HG03457 (cell line): Measurements from ENCODE around the gene UNC5C.
"Not testable (repeated sequence)": the region's sequence is repeated elsewhere in the genome, so short reads cannot be mapped to it uniquely, and the experiment has no call there.

Experiments
- ATAC-seq: cut with Tn5 transposase; IDR thresholded peaks from one replicate; pipeline ENCODE4 v1.9.1; 2021; ENCODE audit warnings: moderate number of reproducible peaks; ENCODE audit not compliant: unreplicated experiment

UNC5C gene

DNA sequence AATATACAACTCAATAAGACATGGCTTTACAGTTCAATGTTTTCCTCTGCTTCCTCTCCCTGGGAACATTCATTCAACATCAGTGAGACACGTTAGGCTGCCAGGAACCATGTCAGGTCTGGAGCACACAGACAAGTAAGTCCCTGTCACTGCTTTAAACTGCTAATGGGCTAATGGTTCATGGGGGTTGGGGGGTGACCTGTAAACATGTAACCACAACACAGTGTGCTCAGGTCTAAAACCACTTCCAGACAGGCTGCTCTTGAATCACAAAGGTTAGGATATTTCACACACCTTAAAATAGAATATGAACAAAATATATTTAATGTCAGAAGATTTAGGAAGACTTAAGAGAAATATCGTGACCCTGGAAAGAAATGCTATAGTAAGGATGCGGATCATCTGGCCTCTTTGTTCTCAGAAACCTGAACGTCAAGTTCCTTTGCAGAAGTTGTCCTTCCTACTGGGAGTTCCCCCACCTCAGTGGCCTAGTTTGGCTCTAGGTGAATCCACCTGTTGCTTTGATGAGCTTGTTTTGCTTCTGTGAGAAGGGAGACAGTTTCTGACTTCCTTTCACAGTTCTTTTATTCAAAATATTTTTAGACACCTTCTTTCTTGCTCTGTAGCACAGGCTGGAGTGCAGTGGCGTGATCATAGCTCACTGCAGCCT is 359.9 kb downstream of the UNC5C start:
- ATAC-seq, result no peak

- ATAC-seq, result no peak
These were observed 362.1 kb downstream of the UNC5C start for GRCh38 chr4:95186666-95187065.

GRCh38 chr4:95183656-95184408 is 364.9 kb downstream of the UNC5C start:
- ATAC-seq, result no peak

DNA sequence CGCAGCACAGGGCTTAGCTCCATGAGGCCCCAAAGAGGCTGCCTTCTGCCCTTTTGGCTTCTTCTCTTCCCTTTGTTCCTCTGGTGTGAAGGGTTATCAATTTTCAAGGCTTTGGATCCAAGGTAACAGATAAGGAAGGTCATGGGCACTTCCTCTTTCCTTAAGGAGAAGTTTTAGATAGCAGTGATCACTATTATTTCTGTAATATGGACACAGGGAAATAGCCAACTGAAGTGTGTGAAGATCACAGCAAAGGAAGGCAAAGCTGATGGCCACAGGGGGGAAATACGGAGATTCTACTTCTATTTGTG is 366.8 kb downstream of the UNC5C start:
- no peak for ATAC-seq

- no peak for ATAC-seq
These were observed 367.4 kb downstream of the UNC5C start for GRCh38 chr4:95181243-95181995.

DNA sequence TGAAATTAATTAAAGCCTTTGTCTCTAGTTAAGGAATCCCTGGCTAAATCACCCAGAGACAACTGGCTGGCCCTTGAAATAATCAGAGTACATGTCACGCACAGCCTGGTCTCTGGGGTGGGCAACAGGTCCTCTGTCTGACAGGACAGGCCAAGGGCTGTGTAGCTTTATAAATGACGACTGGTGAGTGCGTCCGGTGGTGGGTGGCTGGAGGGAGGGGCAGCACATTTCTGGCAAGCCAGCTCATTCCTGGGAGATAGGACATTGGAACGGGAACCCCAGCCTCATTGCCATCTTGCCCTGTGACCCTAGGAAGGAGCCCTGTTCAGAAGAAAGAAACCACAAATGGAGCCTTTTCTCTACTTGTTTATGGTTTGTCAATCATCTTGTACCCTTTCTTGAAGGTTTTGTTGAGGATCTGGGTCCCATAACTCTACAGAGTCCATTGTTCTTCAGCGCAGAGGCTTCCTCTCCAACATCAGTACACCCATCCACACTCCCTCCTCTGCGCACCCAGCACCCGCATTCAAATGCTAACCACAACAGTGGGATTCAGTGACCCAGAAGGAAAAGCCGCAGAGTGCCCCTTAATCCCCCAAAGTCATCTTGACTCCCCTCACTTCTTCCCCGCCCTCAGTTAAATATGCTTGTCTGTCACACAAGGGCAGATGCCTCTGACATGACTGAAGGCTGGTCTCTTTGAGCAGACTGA is 368.1 kb downstream of the UNC5C start:
- ATAC-seq, result no peak

GRCh38 chr4:95178938-95179337 is 369.8 kb downstream of the UNC5C start:
- ATAC-seq, result no peak

GRCh38 chr4:95171377-95171776 is 377.4 kb downstream of the UNC5C start:
- not testable (repeated sequence) for ATAC-seq

GRCh38 chr4:95170176-95170575 is 378.6 kb downstream of the UNC5C start:
- no peak for ATAC-seq

- ATAC-seq, result no peak
These were observed 381.0 kb downstream of the UNC5C start for GRCh38 chr4:95167805-95168204.

DNA sequence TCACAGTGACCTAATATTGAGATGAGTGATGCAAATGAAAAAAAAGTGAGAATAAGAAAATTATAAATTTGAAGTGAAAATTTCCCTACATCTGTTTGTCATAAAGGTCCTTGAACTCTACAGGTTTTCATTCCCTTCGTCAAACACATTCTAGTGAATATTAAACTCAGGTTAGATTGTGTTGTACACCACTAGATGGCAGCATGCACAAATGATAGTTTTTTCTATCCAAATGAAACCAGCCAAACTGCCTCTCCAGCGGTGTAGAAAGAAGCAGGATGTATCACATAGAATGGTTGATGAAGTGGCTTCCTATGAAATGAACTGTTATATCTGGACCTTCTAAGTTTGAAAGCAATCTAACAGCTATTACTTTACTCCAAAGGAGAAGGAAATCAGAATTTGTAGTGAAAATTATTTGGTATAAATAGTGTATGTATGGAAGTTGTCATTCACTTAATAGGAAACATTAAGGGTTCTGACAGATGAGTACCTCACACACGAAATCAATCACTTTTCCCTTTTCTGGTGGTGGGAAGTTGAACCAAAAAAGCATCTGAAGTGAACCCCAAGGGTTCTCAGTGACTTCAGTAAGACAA is 382.7 kb downstream of the UNC5C start:
- peak; percentile 78 for ATAC-seq

DNA sequence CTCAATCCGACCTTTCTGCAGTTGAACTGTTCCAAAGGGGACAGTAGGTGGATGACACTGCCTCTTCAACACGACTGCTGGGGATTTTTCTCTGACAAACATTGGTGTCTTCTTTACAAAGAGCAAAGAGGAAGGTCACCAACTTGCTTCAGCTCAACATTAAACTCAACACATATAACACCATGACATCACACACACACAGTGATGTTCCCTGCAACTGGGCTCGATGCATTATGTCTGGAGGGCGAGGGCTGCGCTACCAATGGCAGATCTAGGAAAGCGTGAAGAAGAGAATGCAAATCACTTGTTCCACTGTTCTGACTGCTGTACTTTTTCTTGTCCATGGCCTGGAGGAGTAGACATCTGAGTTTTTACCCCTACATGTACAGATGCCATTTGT is 385.9 kb downstream of the UNC5C start:
- ATAC-seq, result no peak

DNA sequence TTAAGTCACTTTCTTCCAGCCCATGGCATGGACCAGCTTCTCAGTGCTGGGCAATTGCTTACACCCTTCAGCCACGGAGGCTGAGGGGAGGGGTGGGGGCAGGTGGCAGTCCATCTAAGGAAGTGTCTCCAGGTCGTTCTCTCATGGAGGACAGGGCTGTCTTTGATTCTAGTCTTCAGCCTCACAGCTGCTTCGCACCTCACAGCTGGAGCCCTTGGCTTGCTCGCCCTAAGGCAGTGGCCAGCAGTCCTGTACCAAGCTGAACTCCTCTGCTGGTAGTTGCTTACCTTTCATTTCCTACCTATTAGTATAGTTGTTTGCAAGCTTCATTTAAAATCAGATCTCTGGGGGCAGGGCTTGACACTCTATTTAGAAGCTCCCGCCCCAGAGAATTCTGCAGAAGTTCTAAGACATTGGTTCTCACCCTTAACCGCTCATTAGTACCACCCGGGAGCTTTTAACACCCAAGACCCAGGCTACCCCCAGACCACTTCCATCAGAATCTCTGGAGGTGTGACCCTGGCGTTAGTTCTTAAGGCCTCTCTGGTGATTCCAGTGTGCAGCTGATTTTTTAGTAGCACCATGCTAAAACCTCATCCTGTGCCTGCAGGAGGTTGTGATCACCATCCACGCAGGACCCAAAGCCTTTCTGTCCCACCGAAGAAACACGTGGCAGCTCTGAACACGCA is 386.8 kb downstream of the UNC5C start:
- no peak for ATAC-seq

DNA sequence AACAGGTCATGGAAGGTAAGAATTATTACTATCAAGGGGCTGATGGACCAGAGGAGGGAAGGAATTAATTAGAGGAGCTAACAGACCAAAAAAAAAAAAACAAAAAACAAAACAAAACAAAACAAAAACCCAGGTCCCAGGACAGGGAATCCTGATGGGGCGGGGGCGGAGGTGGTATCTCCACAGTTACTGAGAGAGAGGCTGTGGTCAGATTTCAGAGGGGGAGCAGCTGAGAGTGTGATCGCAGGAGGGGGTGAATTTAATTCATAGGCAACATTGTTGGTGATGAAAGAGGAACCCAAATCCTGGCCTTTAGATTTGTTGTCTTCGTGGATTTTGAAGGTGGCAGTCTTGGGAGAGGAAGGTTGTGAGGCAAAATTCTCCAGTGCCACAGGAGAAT is 389.4 kb downstream of the UNC5C start:
- no peak for ATAC-seq

- ATAC-seq, result no peak
These were observed 390.1 kb downstream of the UNC5C start for GRCh38 chr4:95158626-95159025.

GRCh38 chr4:95158045-95158444 is 390.7 kb downstream of the UNC5C start:
- no peak for ATAC-seq

DNA sequence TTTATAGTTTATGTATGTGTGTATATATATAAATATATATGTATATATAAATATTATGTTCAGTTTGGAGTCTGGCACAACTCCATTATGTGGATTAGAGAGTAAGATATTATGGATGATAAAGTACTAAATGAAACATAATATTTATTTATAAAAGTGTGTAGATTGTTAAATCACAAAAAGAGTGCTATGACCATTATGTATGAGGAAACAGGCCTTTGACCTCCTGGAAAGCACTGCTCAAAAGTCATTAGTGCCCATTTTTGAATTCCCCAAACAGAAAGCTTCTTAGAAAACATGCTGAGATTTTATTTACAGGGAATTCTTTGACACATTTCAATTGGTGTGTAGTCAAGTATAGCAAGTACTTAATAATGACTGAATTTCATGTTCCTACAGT is 391.2 kb downstream of the UNC5C start:
- ATAC-seq, result no peak

GRCh38 chr4:95156452-95156765 is 392.4 kb downstream of the UNC5C start:
- no peak for ATAC-seq

DNA sequence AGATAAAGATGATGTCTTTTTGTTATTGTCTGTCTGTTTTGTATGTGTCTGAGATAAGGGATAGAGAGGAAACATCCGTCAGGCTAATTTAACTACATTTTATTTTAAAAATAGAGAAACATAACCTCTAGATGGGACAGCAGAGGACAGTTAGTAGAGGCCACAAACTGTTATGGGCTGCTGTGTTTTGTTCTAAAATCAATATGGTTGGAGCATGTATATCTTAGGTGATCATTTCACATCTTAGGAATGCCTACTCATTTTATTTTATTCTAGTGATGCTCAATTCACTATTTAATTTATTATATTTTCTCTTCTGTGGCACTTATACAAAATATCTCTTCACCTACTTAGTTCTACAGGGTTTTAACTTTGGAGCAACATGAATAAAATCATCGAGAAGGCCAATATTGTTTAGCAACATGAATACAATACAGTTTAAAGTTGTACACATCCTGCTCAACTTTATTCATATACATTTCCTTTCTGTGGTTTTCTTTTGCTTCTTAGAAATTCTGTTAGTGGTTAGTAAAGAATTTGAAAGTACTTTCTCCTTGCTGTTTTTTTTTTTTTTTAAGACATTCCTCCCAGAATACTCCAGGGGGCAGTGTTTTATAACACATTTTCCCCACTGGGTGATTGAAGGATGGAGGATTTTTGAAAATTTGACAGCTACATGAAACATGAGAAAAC is 392.9 kb downstream of the UNC5C start:
- no peak for ATAC-seq

DNA sequence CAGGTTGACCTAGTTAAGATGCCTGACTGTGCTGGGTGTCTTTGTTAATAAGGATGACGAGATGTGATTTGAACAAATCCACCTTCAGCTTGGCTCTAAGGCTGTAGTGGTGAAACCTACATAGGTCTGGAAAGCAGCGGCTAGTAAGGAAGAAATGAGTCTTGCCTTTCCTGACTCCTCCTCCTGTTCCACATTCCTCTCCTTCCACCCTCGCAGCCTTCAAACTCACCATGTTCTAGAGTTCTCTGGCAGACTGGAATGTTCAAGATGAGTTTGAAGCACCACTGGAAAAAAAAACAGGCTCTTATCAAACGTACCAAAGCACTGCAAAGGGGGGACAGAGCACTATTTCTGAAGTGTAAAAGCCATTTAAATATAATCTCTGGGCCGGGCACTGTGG is 395.6 kb downstream of the UNC5C start:
- no peak for ATAC-seq
